OCI-LY1 (cell line): Measurements from ENCODE around the gene ARMH4.

Source experiments
- H2AFZ ChIP-seq: fragments of 200-600 bp; sonication (generic), shearing (Covaris generic); 2 replicates; pipeline ENCODE4 v1.6.0; 2014; ENCODE audit warnings: antibody characterized with exemption, mild to moderate bottlenecking, low read length
- H3F3A ChIP-seq: fragments of 200-600 bp; sonication (generic), shearing (Covaris generic); 2 replicates; pipeline ENCODE4 v1.6.0; 2014; ENCODE audit warnings: mild to moderate bottlenecking, antibody characterized with exemption, low read length, moderate library complexity; ENCODE audit not compliant: insufficient read depth
- H3K27ac ChIP-seq: fragments of 200-600 bp; sonication (generic); 2 replicates; pipeline ENCODE4 v1.5.1; 2014; ENCODE audit warnings: low read length, mixed run types, mild to moderate bottlenecking, low read depth; ENCODE audit not compliant: poor library complexity, severe bottlenecking
- H3K27me3 ChIP-seq: fragments of 200-600 bp; sonication (generic); 2 replicates; pipeline ENCODE4 v1.6.0; 2014; ENCODE audit warnings: antibody characterized with exemption, mild to moderate bottlenecking, low read length, moderate library complexity; ENCODE audit not compliant: insufficient read depth
- H3K36me3 ChIP-seq: fragments of 200-600 bp; sonication (generic); 2 replicates; pipeline ENCODE4 v1.6.1; 2014; ENCODE audit warnings: mild to moderate bottlenecking, antibody characterized with exemption, low read length, moderate library complexity, mixed read lengths; ENCODE audit not compliant: insufficient read depth
- H3K4me1 ChIP-seq: fragments of 200-600 bp; sonication (generic); 2 replicates; pipeline ENCODE4 v1.5.1; 2014; ENCODE audit warnings: mild to moderate bottlenecking, low read length, moderate library complexity; ENCODE audit not compliant: insufficient read depth, severe bottlenecking
- H3K4me2 ChIP-seq: fragments of 200-600 bp; sonication (generic), shearing (Covaris generic); 2 replicates; pipeline ENCODE4 v1.6.1; 2014; ENCODE audit warnings: low read length
- H3K4me3 ChIP-seq: fragments of 200-600 bp; sonication (generic); 2 replicates; pipeline ENCODE4 v1.5.1; 2014; ENCODE audit warnings: low read length, low read depth, mild to moderate bottlenecking, mixed read lengths; ENCODE audit not compliant: poor library complexity, severe bottlenecking
- H3K79me2 ChIP-seq: fragments of 200-600 bp; shearing (Covaris generic); 2 replicates; pipeline ENCODE4 v1.6.1; 2016; ENCODE audit warnings: mixed run types, low read length, mixed read lengths; ENCODE audit not compliant: insufficient read depth
- H3K9ac ChIP-seq: fragments of 200-600 bp; sonication (generic), shearing (Covaris generic); 2 replicates; pipeline ENCODE4 v1.6.1; 2014; ENCODE audit warnings: mild to moderate bottlenecking, low read length, mixed read lengths
- H3K9me2 ChIP-seq: fragments of 200-600 bp; sonication (generic), shearing (Covaris generic); 2 replicates; pipeline ENCODE4 v1.6.1; 2014; ENCODE audit warnings: low read depth, mild to moderate bottlenecking, low read length, mixed read lengths
- H3K9me3 ChIP-seq: fragments of 200-600 bp; shearing (Covaris generic); 2 replicates; pipeline ENCODE4 v1.6.1; 2014; ENCODE audit warnings: low read length, mixed read lengths
- H4K20me1 ChIP-seq: fragments of 200-600 bp; sonication (generic), shearing (Covaris generic); 2 replicates; pipeline ENCODE4 v1.6.0; 2016; ENCODE audit warnings: mild to moderate bottlenecking, low read length; ENCODE audit not compliant: insufficient read depth
- EZH2 ChIP-seq: fragments of 200-600 bp; sonication (generic), shearing (Covaris generic); IDR thresholded peaks from 2 replicates; pipeline ENCODE4 v1.8.0; 2017; ENCODE audit warnings: borderline replicate concordance, mixed run types, mild to moderate bottlenecking, antibody characterized with exemption, low read length, moderate library complexity, mixed read lengths
- TF ChIP-seq, protein P1 (sequence below): fragments of 200-600 bp; sonication (generic), shearing (Covaris generic); IDR thresholded peaks from 2 replicates; pipeline ENCODE4 v1.5.1; 2017; ENCODE audit warnings: mild to moderate bottlenecking, antibody characterized with exemption, low read length, moderate library complexity, mixed read lengths

ARMH4 gene

DNA sequence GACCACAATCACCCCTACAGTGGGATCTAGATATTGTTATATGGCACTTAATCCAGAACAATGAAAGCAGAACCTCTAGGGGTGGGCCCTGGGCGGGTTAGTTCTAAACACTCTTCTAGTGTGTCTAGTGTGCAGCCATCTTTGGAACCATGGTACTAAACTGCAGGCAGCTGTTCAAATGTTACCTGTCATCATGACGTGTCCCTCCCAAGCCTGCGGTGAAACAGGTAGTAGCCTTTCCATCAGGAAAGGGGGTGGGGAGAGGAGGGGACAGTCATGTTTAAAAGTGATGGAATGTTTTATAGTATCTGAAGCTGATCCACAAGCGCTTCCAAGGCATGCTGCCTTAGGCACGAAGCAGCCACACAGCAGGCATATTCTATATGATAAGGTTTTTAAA lies 163.6 kb downstream of the ARMH4 start:
- Histone ChIP-seq H3K4me1 (no peaks in the 10 kb centered on the region), H4K20me1 (no peaks in the 10 kb centered on the region), H3K36me3 (no peaks in the 10 kb centered on the region), H3K79me2 (no peaks in the 10 kb centered on the region), H3K9me2 (no peaks in the 10 kb centered on the region), H3K4me3 (no peak overlapping the region), H3K4me2 (no peak overlapping the region), H3K9me3 (no peaks in the 10 kb centered on the region), H3F3A (no peaks in the 10 kb centered on the region), H2AFZ (no peak overlapping the region), H3K27ac (no peak overlapping the region), H3K9ac (no peak overlapping the region), H3K27me3 (no peaks in the 10 kb centered on the region)
- TF ChIP-seq, protein P1, sequence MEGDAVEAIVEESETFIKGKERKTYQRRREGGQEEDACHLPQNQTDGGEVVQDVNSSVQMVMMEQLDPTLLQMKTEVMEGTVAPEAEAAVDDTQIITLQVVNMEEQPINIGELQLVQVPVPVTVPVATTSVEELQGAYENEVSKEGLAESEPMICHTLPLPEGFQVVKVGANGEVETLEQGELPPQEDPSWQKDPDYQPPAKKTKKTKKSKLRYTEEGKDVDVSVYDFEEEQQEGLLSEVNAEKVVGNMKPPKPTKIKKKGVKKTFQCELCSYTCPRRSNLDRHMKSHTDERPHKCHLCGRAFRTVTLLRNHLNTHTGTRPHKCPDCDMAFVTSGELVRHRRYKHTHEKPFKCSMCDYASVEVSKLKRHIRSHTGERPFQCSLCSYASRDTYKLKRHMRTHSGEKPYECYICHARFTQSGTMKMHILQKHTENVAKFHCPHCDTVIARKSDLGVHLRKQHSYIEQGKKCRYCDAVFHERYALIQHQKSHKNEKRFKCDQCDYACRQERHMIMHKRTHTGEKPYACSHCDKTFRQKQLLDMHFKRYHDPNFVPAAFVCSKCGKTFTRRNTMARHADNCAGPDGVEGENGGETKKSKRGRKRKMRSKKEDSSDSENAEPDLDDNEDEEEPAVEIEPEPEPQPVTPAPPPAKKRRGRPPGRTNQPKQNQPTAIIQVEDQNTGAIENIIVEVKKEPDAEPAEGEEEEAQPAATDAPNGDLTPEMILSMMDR, result no peak
- TF ChIP-seq EZH2, result no peak

DNA sequence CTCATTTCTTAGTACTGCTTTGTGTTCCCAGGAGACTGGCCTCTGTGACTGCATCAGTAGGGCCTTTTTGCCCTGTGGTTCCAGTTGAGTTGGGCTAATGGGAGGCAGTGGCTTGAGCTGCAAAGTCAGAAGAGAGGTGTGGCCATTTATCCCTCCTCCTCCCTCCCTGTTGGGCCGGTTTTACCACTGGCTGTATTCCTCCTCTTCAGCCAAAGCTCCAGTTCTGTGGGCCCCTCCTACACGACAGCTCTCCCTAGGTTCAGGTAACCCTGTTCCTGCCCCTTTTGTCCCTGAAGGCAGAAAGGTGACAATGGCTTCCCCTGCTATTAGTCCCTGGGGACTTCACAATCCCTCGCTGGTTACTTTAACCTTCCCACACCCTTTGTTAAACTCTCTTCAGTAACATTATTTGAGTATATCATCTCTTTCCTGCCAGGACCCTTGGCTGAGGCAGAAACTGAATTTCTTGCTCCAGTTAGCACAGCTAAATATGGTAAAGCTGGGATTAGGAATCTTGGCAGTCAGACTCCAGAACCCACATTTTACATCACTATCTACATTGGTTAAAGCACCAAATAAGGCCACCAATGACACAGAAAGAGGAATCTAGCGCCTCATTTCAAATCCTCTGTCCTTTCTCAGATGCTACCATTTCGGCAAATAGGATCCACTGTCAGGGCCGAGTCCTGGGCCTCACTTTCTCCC lies 164.3 kb downstream of the ARMH4 start:
- no peaks in the 10 kb centered on the region for H3K9me3 ChIP-seq
- H3F3A ChIP-seq, result no peaks in the 10 kb centered on the region
- H3K27me3 ChIP-seq, result no peaks in the 10 kb centered on the region
- no peaks in the 10 kb centered on the region for H4K20me1 ChIP-seq
- no peaks in the 10 kb centered on the region for H3K79me2 ChIP-seq
- H3K36me3 ChIP-seq, result no peaks in the 10 kb centered on the region
- H3K4me2 ChIP-seq, result no peak overlapping the region
- TF ChIP-seq, protein P1, result no peak
- TF ChIP-seq EZH2, result no peak
- no peak overlapping the region for H3K4me3 ChIP-seq
- H3K4me1 ChIP-seq, result no peaks in the 10 kb centered on the region
- H3K27ac ChIP-seq, result no peak overlapping the region
- H3K9me2 ChIP-seq, result no peaks in the 10 kb centered on the region
- H2AFZ ChIP-seq, result no peak overlapping the region
- no peak overlapping the region for H3K9ac ChIP-seq

DNA sequence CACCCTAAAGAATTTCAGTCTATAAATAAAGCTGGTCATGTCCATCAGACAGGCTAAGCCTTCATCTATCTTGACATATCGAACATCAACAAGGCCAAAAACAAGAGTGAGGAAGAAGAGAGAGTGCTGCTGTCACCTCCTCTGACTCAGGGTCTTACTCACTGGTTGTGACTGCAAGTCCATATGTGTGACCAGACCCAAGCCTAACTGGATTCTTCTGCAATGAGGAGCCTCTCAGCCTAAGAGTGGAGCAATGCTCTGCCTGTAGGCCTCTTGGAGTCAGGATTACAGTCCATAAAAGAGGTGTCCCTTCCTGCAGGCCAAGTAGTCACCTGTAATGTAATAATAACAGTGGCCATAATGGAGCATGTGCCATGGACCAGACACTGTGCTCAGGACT lies 165.0 kb downstream of the ARMH4 start:
- Histone ChIP-seq H3K36me3 (no peaks in the 10 kb centered on the region), H3K27ac (no peak overlapping the region), H3K27me3 (no peaks in the 10 kb centered on the region), H3F3A (no peaks in the 10 kb centered on the region), H3K4me1 (no peaks in the 10 kb centered on the region), H4K20me1 (no peaks in the 10 kb centered on the region), H3K4me3 (no peak overlapping the region), H3K9me3 (no peaks in the 10 kb centered on the region), H2AFZ (no peak overlapping the region), H3K79me2 (no peaks in the 10 kb centered on the region), H3K9me2 (no peaks in the 10 kb centered on the region), H3K4me2 (no peak overlapping the region), H3K9ac (no peak overlapping the region)
- TF ChIP-seq, protein P1, result no peak
- TF ChIP-seq EZH2, result no peak
